Stimulated activated CD4-positive, alpha-beta T cell treated with anti-CD3 and anti-CD28 coated beads, Interleukin-2, amount 100 ng/mL, for 48 hours (primary cell): Measurements from ENCODE around the gene SFXN2.
"Not testable (repeated sequence)": the region's sequence is repeated elsewhere in the genome, so short reads cannot be mapped to it uniquely, and the experiment has no call there.

Experiments
- DNase-seq, 2 donors: peaks; one replicate each; pipeline ENCODE4 v3.0.0-alpha.2; 2020

SFXN2 gene

DNA sequence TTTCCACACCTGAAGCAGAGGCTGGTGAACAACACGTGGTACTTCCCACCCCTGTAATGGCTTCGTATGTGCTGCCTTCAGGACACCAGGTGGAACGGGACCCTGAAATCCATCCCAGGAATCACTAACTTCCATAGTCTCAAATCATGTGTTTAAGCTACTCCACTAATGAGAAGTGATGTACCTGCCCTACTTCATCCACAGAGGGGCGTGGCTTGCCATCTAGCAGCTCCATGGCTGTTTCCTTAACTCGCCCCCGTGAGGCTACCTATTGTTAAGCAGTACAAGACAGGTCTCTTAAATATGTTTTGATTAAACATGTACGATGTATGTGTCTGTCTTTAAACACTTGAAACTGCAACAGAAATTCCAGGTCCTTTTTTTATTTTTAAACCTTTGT, 32.0 kb upstream of the SFXN2 start:
- DNase-seq = no peak

DNA sequence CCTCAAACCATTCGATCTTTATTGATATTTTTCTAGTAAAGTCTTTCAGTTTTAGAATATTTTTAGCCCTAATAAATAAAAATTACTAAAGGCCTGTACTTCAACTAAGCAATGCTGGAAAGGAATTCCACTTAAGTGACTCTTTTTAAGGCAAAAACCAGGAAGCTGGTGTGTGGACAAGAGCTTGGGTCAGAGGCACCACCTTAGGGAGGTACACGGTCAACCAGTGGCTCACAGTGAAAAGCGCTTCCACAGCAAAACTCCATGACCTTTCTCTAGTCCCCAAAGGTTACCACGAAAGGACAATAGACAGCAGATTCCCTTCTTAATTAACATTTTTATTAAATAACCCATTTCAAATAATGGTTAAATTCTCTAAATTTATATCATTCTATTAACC, 31.5 kb upstream of the SFXN2 start:
- no peak for DNase-seq

DNA sequence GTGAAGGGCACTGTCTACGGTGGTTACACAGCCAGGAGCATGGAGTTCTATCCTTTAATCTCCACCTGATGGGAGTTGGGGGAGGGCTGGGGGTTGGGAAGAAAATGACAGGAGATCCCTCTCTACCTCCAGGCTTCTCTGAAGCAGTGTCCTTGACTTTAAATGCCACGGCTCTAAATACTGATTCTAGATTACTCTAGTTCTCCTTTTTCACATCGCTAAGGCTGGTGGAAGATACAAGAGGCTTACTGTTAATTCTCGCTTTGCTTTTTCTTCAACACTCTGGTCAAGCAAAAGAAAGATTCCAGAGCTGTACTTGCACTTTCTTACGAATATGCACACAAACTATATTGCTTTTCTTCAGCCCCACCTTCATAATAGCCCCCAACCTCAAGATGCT, 30.7 kb upstream of the SFXN2 start:
- DNase-seq = no peak

DNA sequence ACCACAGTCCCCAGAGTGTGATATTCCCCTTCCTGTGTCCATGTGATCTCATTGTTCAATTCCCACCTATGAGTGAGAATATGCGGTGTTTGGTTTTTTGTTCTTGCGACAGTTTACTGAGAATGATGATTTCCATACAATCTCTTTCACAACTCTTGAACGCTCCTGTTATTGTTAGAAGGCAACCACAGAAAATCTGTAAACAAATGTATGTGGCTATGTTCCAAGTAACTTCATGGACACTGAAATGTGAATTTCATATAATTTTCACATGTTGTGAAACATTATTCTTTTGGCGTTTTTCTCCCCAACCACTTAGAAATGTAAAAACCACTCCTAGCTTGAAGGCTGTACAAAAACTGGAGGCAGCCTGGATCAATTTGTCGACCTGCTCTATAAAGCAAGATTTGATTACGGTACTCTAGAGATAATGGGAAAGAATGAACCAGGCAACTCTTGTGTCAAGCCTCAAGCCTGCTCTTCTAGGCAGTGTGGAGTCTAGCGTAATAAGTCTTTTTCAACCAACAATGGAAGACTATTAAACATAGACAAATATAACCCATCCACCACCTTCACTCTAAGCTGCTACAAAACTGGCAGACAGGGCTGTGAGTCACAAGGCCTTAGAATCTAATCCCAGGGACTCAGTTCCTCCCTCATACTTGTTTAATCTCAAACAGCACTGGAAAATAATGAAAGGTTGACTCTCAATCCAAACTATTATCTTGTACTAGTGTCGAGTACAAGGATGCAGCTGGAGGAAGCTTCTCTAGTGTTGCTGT, 23.0 kb upstream of the SFXN2 start:
- no peak for DNase-seq

DNA sequence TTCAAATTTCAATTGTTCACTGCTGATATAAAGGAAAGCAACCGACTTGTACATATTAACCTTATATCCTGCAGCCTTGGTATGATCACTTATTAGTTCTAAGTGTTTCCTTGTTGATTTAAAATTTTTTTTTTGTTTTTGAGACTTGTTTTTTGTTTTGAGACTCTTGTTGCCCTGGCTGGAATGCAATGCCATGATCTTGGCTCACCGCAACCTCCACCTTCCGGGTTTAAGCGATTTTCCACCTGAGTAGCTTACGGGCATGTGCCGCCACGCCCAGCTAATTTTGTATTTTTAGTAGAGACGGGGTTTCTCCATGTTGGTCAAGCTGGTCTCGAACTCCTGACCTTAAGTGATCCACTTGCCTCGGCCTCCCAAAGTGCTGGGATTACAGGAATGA, 19.0 kb upstream of the SFXN2 start:
- not testable (repeated sequence) for DNase-seq

DNA sequence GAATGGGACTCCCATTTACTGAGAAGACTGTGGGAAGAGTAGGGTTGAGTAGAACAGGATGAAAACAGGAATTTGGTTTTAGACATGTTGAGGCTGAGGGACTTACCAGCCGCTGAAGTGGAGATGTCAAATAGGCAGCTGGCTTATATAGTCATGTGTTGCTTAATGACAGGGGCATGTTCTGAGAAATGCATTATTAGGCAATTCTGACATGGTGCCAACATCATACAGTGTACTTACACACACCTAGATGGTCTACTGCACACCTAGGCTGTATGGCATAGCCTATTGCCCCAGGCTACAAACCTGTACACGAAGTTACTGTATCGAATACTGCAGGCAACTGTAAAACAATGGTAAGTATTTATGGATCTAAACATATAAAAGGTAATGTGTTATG, 17.7 kb upstream of the SFXN2 start:
- DNase-seq = no peak

DNA sequence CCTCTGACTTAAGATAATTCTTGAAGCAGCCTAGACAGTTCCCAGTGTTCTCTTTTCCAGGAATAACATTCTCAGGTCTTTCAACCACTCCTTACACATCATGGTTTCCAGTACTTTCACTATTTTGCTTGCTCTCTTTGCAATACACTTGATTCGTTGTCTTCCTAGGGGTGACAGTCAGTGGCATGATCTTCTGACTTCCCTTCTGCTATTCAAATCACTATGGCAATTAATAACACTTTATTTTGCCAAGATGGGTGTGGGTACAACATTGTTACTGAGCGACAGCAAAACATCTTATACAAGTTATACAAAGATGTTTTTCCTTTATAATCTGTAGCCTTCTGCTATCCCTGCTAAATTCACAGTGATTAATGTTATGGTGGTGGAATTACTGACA, 15.5 kb upstream of the SFXN2 start:
- DNase-seq = no peak

DNA sequence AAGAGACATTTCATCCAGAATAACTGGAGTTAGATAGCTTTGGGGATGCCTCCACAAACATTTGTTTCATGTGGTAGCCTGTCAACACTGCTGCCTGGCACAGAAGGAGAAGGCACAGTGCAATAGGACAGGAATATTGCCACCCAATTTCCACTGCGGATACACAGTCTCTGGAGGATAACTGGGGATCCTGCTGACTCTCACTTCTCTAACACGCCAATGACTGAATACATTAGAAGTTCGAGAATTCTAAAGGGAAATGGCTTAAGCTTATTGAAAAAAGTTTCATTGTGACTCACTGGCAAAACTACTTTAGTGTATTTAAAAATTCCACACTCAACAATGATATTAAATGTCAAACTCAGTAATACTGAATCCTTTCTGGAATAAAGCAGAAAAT, 13.2 kb upstream of the SFXN2 start:
- no peak for DNase-seq

DNA sequence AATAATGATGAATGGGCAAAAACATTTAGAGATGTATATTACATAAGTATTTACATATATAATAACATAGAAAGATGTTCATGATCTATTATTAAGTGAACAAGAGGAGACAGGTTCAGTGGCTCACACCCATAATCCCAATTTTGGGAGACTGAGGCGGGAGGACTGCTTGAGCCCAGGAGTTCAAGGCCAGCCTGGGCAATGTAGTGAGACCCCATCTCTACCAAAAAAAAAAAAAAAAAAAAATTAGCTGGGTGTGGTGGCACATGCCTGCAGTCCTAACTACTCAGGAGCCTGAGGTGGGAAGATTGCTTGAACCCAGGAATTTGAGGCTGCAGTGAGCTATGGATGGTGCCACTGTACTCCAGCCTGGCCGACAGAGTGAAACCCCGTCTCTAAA, 12.6 kb upstream of the SFXN2 start:
- DNase-seq = no peak

DNA sequence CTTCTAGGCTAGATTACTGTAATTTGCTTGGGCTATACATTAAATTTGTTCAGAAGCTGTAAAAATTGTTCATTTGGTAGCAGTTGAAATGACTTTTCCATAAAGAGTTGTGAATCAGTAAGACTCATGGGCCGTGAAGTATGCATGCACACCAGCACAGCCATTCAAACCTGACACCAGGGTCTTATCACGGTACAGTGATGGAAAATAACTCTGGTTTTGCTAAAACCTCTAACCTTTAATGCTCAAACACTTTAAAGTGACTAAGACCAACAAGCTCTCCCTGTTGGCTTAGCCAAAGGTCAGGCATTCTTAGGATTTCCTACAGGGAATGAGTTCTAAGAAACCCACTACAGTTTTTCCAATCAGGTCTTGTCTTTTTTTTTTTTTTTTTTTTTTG, 11.7 kb upstream of the SFXN2 start:
- no peak for DNase-seq

DNA sequence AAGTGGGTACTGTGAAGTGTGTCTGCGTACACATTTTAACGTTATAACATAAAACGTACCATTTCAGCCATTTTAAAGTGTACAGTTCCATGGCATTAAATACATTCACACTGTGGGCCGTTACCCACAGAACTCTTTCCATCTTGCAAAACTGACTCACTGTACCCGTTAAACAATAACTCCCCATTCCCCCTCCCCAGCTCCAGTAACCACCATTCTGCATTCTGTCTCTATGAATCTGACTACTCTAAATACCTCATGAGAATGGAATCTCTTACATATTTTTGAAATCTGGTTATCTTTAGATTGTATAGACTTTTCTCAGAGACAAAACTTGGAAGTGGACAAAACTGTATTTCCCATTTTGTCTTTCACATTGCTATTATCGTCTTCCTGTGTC, 9.5 kb upstream of the SFXN2 start:
- DNase-seq = no peak

DNA sequence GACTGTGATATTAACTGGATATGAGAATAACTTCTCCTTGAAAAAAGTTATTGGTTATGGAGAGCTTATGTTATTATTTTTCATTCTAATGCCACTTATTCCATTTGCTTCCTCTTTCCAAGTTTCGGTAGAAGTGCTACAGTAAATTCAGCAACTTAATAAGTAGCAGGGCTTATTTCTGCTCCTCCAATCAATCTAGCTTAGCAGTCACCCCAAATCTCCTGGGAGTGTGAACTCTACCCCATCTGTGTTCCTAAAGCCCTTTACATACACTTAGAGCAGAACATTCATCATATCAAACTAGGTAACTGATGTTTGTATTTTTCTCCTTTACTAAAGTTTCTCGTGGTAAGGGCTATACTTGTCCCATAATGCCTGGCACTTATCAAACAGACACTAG, 8.9 kb upstream of the SFXN2 start:
- DNase-seq = no peak

DNA sequence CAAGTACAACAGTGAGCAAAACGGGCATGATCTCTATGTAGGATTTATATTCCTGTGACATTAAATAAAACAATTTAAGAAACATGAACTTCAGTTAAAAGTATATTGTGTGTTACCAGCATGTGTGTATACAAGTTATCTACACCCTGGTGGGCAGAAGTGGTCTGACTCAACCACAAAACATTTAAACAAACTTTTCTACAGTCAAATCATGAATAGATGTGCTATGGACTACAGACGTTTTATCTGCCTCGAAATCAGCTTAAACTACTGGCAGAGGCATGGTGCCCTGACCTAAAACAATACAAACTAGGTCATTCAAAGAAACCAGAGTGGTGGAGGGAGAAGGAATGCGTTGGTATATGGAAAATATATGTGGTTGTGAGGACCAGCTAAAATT, 3.8 kb upstream of the SFXN2 start:
- DNase-seq = no peak

DNA sequence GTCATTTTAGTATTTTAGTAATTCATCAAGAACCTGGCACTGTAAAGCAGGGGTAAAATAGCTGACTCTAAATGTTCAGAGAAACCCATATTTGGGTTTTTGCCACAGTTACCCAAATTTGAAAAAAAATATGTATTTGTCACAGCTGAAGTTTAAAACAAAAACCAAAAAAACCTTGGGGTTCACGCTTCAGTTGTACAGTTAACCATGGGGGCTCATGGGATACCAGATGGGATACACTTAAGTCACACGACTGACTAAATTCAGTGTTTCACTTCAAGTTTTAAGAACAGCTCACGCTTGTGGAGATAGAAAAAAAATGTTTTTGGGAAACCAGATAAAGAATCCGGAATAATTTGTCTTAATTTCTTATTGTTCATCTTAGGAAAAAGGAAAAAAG, 2.3 kb upstream of the SFXN2 start:
- no peak for DNase-seq

DNA sequence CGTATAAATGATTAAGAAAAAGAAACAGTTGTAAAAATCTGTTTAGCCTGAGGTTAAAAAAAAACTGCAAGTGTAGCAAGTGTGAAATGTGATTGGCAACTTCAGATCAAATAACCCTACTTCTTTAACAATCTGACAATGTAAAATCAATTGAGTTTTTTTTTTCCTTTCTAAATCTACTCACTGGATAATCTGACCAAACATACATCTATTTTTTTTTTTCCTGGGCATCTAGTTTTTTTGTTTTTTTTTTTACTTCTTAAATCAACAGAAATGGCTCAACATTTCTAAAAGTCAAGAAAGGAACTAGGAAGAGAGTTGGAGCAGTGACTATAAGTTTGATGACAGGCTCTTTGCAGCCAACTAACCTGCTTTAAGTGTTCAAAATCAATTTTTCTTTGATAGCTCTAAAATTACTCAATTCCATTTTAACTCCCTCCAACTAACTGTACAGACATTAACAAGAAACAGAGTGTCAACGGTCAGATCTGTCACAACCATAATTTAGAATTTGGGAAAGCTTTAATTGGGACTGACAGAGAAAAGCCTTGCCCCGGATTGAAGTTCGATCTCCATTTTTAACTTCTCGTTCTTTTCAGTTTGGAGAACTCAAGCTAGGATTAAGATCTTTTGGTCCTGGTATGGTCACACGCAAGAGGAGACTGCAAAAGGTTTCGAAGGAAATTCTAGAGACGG, 1.4 kb upstream of the SFXN2 start:
- no peak for DNase-seq

DNA sequence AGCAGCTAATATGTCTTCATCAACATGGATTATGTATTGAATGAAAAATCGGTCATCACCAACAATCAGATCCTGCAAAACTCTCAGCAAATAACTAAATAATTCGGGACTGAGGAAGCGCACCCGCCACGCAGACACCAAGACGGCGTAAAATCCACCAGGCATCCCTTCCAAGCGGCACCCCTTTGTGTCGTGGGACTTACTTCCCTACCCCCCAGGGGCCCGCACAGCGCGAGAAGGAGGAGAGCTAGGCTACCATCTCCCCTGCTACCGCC, 960 bp upstream of the SFXN2 start:
- no peak for DNase-seq

DNA sequence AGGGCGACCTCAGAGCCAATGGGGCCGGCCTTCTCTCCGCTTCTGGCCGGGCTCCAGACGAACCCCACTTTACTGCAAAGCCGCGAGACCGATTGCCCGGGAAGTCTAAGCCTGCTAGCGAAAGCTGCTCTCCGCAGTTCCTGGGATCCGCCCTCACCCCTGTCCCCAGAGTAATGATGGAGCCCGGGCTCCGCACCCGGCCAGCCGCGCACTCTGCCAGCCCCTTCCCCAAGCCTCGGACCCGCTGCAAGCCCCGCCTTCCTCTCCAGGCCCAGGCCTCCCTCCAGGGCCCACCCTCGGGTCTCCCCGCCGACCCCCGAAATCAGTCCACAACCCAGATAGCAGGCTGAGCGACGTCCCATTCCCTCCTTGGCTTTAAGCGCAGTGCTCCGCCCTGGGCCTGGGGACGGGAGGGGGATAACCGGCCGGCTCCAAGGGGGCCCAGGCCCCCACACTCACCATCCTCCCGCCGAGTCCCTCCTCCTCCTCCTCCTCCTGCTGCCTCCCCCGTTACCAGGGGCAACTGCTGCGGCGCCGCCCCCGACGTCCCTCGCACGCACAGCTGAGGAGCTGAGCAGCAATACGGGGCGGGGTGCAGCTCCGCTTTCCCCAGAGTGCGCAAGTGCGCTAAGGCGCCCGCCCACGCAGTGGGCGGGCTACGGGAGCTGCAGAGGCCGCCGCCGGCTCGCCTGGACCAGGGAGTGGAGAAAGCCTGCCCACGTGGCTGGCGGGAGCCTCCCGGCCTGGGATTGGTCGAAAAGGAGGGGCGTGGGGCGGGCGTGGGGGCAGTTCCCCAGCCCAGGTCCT, 419 bp upstream of the SFXN2 start, which contains the start of gene ARL3:
ARL3 (minus strand) TSS at position 584 of the 807 bp plus-strand sequence; CDS start at position 462, 122 bp downstream.
- DNase-seq = peak; percentile 96 to 97

DNA sequence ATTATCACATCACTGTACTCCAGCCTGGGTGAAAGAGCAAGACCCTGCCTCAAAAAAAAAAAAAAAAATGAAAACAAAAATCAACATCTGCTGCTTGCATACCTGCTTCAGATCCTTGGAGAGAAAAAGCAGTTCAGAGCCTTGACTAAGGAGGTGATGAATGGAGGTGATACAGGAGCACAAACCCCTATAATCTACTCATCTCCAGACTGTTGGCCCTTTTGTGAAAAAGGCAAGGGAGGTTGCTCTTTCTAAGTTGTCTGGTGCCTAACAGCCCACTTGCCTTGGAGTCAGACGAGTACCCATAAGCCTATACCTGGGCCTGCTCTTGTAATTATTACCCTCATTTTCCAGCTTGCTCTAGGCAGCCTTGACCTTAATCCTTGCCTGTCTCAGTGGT, 1.4 kb downstream of the SFXN2 start:
- DNase-seq = no peak

DNA sequence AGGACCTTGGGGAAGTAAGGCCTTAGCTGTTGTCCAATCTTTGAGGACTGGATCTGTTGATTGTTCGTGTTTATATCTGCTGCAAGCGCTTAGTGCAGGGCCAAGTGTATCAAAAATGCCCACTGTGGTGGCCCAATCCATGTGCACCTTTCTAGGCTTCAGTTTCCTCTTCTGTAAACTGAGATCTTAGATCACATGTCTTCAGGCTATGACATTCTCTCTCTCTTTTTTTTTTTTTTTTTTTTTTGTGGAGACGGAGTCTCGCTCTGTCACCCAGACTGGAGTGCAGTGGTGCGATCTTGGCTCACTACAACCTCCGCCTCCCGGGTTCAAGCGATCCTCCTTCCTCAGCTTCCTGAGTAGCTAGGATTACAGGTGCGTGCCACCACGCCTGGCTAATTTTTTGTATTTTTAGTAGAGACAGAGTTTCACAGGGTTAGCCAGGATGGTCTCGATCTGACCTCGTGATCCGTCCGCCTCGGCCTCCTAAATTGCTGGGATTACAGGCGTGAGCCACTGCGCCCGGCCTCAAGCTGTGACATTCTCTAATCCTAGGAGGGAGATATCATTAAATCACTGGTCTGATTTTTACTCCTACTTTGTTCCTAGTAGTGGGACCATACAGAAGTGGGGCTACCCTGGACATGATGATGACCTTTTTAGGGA, 2.6 kb downstream of the SFXN2 start:
- DNase-seq = not testable (repeated sequence)

DNA sequence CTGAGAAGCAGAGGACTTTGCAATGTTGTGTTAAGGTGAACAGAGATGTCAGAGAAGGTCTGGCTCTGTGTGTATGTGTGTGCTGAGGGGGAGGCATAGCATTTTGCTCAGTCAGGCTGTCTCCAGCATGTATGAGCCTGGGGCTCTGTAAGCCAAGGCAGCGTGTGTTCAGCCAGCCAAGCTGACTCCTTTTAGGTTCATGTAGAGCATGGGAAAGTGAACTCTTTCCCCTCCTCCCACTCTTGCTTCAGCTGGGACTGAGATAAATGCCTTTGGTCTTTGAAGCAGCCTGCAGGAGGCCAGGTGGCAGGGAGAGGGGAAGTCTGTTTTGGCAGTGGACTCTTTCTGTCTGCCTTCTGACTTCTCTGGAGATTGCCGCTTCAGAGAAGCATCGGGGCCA, 3.8 kb downstream of the SFXN2 start:
- DNase-seq = no peak

DNA sequence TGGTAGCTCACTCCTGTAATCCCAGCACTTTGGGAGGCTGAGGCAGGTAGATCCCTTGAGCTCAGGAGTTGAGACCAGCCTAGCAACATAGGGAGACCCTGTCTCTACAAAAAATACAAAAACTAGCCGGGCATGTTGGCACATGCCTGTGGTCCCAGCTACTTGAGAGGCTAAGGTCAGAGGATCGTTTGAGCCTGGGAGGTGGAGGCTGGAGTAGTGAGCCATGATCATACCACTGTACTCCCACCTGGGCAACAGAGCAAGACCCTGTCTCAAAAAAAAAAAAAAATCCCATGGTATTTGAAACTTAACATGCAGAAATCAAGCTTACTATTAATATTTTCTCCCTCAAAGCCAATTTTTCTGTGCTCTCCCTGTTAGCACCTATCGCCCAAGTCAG, 5.9 kb downstream of the SFXN2 start:
- DNase-seq = no peak

DNA sequence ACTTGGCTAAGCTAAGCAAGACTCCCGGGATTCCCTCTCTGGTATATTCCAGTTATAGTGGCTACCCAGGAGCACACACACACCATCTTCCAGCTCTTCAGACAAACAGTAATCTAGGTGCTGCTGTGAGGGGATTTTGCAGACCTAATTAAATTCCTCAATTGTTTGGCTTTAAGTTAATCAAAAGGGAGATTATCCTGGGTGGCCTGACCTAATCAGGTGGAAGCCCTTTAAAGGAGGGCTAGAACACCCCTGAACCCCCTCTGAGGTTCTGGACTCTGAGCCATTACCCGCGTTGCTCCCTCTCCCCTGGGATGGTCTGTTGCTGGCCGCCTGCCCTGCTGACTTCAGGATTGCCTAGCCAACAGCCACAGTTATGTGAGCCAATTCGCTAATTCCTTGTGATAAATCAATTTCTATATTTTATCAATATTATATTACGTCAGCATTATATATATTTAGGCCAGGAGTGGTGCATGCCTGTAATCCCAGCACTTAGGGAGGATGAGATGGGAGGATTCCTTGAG, 6.4 kb downstream of the SFXN2 start:
- no peak for DNase-seq

DNA sequence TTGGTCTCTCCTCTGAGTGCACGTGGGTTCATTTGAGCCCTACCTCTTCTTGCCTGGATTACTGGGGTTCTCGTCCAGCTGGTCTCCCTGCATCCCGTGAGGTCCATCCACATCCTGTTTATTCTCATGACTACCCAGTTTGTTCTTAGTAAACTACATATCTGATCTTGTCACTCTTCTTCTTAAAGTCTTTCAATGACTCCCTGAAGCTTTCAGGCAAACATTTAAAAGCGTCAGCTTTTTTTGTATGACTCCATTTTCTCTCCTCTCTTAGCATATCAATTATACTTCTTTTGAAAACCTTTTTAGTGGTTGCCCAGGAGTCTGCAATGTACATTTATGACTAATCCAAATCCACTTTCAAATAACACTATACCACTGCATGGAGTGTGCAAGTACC, 7.5 kb downstream of the SFXN2 start:
- DNase-seq = no peak
